HG02884 (cell line): ENCODE results near the gene DOK3.

Experiments used
- ATAC-seq: cut with Tn5 transposase; IDR thresholded peaks from one replicate; pipeline ENCODE4 v1.9.1; 2021; ENCODE audit warnings: mild to moderate bottlenecking, moderate library complexity; ENCODE audit not compliant: unreplicated experiment

The DOK3 gene, protein sequence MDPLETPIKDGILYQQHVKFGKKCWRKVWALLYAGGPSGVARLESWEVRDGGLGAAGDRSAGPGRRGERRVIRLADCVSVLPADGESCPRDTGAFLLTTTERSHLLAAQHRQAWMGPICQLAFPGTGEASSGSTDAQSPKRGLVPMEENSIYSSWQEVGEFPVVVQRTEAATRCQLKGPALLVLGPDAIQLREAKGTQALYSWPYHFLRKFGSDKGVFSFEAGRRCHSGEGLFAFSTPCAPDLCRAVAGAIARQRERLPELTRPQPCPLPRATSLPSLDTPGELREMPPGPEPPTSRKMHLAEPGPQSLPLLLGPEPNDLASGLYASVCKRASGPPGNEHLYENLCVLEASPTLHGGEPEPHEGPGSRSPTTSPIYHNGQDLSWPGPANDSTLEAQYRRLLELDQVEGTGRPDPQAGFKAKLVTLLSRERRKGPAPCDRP

DNA sequence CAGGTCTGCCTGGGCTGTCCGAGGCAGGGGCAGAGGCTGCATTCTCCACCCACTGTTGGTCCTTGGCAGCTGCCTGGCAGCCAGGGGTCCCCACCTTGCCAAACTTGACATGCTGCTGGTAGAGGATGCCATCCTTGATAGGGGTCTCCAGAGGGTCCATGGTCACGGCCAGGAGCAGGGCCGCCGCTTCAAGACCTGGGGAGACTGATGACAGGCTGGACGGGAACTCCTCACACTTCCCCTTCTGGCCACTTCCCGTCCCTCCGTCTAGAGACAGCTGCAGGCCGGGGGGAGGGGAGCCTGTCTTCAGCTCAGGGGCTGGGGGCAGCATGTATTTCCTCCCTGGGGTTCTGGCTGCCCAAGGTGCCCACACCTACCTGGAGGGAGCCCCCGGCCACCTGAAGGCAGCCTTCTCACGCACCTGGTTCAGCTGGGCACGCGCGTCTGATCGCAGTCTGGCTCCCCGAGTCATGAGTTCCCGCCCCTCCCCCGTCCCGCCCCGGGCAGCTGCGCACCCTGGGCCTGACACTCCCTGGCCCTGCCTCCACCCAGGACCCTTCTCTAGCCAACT is at the start of gene DOK3:
TSS of gene DOK3 (minus strand) at position 446 of the 571 bp plus-strand sequence. CDS start at position 160, 286 bp downstream.
- no peak for ATAC-seq

DNA sequence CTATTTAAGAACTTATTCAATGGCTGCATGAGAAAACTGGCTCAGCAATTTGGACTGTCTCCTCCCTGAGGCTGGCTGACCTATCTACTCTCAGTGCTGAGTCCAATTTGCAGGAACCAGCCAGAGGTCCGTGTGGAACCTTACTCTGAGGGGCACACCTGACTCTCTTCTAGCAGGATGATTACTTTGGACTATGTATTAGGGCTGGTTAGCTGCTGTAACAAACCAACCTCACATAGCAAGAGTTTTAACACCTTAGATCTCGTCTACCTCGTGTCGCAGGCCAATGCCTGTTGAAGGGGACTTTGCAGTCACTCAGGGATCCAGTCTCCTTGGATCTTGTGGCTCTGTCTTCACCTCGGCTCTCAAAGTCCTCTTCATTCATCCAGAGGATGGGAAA is 48.2 kb upstream of the DOK3 start:
- no peak for ATAC-seq

DNA sequence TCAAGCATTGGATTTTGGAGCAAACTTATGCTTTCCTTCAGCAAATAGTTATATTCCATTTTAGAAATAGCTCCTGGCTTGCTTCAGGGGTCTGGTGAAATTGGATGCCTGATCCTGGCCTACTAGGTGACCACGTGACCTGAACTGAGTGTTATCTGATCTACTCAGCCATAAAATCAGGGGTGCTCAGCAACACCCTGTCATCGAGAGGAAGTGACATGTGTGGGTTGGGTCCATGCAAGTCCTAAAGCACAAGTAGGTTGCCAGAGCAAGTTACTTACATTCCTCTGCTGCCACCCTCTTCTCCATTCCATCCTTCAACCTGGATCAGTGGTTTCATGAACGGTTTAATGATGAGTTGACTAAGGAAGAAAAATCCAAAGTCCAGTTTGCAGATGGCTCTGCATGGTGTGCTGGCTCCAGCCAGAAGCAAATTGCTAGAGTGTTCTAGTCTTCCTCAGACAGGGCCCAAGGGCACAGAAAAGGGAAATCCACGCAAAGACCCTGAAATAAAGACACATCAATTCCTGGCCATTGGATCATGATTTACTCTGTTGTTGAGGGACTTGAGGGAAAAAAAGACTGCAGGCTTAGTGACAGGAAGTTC is 47.5 kb upstream of the DOK3 start:
- no peak for ATAC-seq

DNA sequence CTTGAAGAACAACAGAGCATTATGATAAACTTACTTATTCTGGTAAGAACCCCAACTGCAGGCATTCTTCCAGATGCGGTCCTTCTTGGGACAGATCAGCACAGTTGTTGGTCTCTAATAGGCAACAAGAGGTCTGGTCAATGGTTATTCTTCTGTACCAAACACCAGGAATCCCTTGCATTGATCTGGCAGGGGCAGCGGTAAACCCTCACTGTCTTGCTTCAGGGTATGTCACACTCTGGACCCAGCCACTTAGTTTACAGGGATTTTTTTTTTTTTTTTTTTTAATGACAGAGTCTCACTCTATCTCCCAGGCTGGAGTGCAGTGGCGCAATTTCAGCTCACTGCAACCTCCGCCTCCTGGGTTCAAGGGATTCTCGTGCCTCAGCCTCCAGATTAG is 46.0 kb upstream of the DOK3 start:
- ATAC-seq, result no peak

DNA sequence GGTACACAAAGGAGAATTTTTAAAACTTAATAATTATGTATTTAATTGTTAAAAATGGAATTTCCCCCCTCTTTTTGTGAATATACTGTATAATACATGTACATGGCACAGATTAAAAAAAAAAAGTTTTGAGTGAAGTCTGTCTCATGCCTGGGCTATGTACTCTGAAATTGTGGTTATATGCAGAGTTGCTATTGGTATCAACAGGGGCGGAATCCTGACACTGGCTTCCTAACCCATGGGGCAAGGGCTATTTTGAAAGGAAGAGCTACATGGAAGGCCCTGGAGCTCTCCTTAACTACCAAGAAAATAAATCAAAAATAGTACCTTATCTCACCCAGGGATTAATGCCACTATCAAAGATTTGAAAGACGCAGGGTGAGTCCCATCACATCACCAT is 45.6 kb upstream of the DOK3 start:
- ATAC-seq, result no peak

DNA sequence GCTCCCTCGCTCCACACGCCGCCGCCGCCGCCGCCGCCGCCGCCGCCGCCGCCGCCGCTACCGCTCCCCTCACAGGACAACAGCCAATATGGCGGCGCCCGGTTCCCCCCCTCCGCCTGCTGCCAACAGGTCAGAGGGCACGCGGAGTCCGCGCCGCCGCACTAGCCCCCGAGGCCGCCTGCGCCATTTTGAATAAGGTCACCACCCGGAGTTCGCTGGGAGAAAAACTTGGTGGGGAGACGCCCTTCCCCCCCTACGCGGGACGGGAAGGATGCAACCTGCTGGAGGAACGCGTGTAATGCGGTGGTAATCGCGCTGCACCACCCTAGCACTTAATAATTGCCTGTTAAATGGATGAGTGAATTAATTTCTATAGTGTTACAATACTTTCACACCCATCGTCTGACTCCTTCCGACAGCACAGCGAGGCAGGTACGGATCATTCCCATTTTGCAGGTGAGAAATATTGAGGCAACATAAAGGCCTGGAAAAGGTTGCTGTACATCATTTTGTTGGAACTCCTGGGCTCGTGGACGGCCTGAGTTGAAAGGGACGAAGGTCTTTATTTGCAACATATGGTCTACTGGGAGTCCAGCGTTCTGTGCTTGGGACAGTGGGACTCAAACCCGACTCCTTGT is 45.0 kb upstream of the DOK3 start, which contains the start of gene FAM193B:
TSS of gene FAM193B (minus strand) at position 90 of the 638 bp plus-strand sequence. CDS start 105 bp downstream, outside the sequence.
- ATAC-seq, result peak; percentile 82

DNA sequence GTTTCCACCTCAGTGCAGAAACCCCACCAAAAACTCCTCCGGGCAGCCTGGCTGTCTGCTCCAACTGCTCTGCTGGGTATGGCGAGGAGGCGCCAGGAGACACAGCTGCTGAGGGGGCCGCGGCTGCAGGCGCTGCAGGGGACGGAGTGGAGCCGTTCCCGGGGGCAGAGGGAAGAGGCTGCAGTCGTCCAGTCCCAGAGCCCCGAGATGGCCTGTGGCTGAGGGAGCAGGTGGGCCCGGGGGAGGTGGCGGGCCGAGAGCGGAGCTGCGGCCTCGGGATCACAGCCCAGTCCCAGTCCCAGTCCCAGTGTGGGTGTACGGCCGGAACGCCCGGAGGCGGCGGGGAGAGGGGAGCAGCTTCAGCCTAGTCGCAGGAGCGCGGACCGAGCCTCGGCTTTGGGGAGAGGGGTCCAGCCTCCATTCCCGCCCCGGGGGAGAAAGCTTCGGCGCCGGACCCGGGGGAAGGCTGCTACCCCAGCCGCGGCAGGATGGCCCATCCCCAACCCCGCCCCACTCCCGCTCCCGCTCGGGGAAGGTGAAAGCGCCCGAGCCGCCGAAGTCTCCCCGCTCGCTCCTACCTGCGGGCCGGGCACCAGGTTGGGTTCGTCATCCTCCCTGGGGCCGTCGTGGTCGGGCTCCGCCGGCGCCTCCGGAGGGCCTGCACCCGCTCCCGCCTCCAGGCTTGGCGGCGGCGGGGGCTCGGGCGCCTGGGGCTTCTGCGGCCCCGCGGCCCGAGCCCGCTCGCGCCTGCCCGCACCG is 44.2 kb upstream of the DOK3 start:
- ATAC-seq, result peak; percentile 42

DNA sequence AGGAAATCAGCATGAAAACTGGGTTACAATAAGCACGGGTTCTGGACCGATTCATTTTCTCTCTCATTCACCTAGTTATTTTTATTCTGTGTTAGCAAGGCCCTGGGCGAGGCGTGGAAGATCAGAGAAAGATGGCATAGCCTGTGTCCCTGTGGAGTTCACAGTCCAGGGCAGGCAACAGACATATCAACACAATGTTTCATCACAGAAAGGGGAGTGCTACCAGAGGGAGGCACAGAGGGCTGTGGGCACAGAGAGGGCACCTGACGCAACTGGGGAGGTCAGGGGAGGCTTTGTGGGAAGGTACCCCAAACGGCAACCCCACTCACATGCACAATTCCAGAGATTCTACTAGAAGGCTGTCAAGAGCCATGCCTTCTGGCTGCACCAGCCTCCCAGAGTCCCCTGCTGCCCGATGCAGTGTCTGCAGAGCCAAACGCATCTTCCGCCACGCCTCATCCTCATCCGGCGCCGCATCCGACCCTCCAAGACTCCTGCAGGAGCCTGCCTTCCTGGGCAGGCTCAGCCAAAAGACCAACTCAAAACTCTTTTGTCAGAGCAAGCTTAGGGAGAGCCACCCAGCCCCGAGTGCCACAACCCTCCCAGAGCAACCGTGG is 43.3 kb upstream of the DOK3 start:
- no peak for ATAC-seq

DNA sequence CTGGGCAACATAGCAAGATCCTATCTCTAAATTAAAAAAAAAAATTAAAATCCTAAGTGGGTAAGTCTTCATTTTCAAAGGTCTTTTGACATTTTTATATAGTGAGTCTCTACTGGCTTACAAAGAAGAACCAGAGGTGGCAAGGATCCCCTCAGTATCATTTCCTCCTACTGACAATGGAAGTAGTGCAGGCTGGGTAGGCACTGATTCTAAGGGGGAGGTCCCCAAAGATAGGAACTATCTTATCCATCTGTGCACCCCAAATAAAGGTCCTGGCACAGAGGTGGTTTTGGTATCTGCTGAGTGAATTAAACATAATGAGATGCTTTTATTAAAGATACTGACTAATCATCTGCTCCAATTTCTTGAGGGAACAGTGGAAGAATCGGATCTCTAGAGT is 40.5 kb upstream of the DOK3 start:
- ATAC-seq, result no peak

DNA sequence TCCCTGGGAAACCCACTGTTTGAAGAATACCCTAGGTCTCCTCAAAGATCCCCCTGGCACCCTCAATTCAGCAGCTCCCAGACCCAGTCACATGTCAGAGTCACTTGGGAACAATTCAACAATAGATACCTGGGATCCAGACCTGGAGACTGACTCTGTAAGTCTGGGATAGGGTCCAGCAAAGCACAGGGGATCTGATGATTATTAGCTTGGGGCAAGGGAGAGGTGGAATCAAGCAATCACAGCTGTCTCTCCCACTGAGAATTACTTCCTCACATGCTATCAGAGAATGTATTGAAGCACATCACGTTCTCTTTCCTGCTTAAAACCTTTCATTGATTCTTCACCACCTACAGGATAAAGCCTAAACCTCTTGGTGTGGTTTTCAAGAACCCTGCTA is 38.9 kb upstream of the DOK3 start:
- ATAC-seq, result no peak

DNA sequence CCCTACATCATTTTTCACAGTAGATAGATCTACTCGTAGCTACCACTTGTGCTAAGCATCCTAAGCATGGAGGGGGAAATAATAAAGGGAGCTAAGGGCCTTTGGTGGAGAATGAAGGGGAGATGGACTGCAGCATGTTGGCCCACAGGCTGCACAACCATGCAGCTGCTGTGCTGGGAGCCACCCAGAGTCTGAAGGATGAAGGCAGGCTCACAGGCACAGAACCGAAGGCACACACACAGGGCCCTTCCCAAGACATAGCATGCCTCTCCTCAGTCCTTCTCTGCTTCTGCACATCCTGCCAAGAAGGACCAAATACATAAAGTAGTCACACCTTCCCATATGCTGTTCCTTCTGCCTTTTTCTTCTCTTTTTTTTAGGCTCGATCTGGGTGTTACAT is 38.1 kb upstream of the DOK3 start:
- no peak for ATAC-seq

DNA sequence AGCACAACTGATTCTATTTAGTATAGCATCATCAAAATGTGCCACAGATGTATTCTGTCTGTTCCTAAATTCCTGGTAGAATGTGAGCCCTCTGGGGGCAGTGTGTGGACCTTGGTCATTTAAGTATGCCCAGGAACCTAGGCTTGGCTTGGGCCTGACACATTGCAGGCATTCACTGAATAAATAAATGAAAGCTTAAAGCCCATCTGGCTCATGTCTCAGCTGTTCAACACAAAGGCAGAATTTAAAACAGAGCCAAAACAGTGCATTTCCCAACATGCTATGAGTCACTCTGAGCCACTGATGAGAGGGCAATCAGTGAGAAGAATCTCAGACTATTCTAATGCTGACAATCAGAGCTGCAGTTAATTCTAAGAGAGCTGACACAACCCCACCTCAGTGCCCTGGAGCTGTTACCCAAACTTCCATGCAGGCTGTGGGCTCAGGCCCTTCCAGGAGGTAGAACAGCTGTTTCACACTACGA is 36.7 kb upstream of the DOK3 start:
- ATAC-seq, result no peak

DNA sequence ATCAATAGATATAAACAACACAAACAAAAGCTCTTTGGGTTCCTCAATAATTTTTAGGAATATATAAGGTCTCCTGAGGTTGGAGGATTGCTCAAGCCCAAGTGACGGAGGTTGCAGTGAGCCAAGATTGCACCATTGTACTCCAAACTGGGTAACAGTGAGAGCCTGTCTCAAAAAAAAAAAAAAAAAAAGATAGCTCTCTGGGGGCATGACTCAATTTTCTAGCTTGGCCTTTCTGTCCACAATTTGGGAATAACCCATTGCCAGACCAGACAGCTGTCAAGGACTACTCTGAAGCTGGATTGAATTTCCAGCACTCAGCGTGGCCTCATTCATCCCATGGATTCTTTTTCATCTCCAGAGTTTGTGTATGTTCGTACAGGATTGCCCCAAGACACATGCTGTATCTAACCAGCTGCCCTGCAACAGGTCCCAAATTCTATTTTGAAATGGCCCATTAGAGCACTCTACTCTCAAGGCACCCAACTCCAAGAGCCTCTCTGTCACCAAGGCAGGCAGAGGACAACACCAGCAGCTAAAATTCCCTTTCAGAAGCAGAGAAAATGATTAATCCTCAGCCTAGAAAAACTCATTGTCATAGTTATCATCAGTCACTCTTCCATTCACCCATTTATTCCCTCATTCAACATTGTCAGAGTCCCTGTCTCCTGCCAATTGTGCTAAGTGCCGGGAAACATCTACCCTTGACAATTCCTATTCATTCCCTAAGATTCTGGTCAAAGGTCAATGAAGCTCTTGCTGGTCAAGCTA is 36.0 kb upstream of the DOK3 start:
- ATAC-seq, result no peak

DNA sequence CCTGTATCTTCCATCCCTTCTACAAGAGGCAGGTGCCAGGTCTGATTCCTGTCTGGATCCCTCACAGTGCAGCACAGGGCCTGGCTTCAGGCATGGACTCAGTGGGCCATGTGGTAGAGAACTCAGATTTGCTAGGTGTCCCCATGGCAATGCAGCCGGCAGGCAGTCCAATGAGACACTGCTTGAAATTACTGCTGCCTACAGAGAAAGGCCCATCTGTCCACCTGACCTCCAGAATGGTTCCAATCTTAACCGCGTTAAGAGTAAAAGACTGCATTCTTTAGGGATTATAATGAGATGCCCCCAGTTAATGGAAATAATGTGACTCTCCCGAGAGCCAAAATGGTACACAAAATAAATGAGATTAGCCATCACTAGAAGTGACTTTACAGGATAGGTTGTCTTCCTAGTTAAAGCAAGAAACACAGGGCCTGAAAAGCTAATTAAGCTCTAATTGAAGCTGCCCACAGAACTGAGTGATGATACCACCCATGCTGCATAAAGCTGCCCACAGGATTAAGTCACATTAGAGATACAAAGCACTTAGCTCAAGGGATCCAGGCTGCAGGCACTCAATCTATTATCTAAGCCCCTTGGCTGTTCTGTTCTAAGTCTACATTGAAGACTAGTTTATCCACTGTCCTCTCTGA is 33.3 kb upstream of the DOK3 start:
- no peak for ATAC-seq

DNA sequence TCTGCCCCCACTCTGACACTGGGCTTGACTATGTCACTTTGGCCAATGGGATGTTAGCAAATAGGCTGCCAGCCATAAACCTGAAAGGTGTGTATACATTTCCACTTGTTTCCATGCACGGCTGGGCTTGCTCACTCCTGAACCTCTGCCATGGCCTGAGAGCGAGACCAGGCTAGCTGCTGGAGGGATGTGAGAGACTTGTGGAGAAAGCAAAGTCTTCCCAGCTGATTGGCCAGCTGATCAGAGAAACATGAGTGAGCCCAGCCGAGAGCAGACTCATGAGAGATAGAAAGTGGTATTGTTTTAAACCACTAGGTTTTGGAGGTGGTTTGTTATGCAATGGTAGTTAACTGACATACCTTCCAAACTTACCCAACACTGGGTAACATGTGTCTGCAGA is 30.8 kb upstream of the DOK3 start:
- ATAC-seq, result no peak

DNA sequence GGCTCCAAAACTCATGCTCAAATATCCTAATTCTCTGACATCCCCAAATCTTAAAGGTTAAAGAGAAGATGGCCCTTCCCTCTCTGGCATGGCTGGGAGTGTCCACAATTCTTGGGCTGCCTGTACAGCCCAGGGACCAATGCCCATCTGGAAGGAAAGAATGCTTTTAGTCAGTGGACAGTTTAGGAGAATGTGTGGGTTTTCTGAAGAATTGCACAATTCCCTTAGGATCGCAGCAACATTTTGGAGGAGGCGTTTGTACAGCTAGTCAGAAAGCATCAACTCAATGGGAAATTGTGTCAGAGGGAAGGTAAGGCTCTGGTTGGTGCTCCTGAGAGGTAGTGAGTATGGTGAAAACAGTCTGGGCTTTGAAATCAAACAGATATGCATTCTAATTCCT is 29.8 kb upstream of the DOK3 start:
- no peak for ATAC-seq

DNA sequence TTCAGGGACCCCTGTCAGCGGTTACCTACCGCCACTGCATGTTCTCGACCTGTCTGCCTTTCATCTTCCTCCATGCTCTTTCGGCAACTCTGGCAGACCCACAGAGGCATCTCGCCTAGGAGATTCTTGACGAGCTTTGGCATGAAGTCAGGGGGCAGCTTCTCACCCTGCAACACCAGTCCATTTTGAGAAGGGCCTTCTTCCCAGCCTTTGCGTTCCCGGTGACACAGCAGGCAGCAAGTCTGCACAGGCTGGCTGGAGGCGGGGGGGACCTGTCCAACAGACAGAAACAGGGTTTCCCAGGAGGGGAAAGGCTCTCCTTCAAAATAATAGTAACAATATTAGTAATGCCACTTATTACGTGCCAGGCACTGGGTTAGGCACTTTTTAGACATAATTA is 29.2 kb upstream of the DOK3 start:
- ATAC-seq, result no peak

DNA sequence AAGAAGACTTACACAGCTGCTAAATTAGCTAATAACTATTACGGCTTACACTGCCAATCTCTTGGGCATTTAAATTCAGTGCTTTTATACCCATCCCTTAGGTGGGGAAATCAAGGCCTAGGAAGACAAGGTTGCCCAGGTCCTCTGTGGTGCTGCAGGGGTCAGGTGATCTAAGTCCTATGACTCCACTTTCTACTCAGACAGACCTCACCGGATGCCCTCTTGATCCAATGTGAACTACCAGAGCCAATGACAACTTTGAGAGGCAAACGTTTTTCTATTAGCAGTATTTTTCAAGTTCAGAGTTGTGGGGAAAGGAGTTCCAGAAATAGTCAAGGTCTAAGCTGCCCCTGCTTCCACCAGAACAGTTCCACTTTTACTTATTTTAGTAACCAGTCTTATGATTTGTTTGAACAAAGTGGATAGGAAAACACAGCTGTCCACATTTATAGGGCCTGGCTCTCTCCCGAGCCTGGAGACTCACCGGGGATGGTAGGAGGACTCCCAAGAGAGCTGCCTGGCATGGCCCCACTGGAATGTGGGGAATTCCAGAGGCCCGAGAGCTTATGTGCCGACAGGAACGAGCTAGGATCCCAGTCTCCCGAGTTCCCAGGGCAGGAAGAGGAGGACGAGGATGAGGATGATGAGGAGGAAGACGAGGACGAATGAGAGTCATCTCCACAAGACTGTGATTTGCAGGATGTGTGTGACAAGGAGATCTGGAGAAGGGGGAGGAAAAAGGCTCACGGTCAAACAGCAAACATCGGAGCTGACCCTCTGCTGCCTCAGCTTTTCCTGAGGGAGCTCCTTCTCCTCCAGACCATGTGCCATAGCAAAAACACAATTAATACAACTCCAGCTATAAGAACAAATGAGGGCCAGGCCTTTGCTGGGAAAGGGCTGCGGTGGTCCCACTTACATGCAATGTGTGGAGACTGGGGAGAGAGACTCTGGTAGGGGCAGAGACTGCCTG is 28.0 kb upstream of the DOK3 start:
- ATAC-seq, result no peak
